Measurements from ENCODE around the gene CDH4.
"Not testable (repeated sequence)": the region's sequence is repeated elsewhere in the genome, so short reads cannot be mapped to it uniquely, and the experiment has no call there.

CDH4 gene

GRCh38 chr20:61268024-61268423, 16.0 kb downstream of the CDH4 start:
- no peak overlapping the region for H3K4me3 ChIP-seq (ENCODE audit: low read length)
- no peak for TF ChIP-seq CTCF (conservative IDR thresholded peaks at IDR 0.05; ENCODE audit: low read depth, low read length)
- no peak for DNase-seq (ENCODE audit: low read depth)

GRCh38 chr20:61271312-61272231, 19.5 kb downstream of the CDH4 start:
- TF ChIP-seq CTCF (conservative IDR thresholded peaks at IDR 0.05; ENCODE audit: low read depth, low read length): no peak
- H3K4me3 ChIP-seq (ENCODE audit: low read length): no peak overlapping the region
- DNase-seq (ENCODE audit: low read depth): no peak

- not testable (repeated sequence) for H3K4me3 ChIP-seq (ENCODE audit: low read length); DNase-seq (ENCODE audit: low read depth)
Observed at GRCh38 chr20:61273024-61273423, 21.0 kb downstream of the CDH4 start.

- H3K4me3 ChIP-seq (ENCODE audit: low read length); DNase-seq (ENCODE audit: low read depth): not testable (repeated sequence)
Observed at GRCh38 chr20:61273666-61274065, 21.6 kb downstream of the CDH4 start.

- no peak for TF ChIP-seq CTCF (conservative IDR thresholded peaks at IDR 0.05; ENCODE audit: low read depth, low read length)
- DNase-seq (ENCODE audit: low read depth): no peak
- H3K4me3 ChIP-seq (ENCODE audit: low read length): no peak overlapping the region
Observed at GRCh38 chr20:61274326-61274725, 22.3 kb downstream of the CDH4 start.

- TF ChIP-seq CTCF (conservative IDR thresholded peaks at IDR 0.05; ENCODE audit: low read depth, low read length): no peak
- no peak overlapping the region for H3K4me3 ChIP-seq (ENCODE audit: low read length)
- DNase-seq (ENCODE audit: low read depth): no peak
Observed at GRCh38 chr20:61278296-61278695, 26.2 kb downstream of the CDH4 start.

- no peak overlapping the region for H3K4me3 ChIP-seq (ENCODE audit: low read length)
- no peak for TF ChIP-seq CTCF (conservative IDR thresholded peaks at IDR 0.05; ENCODE audit: low read depth, low read length)
- DNase-seq (ENCODE audit: low read depth): no peak
Observed at GRCh38 chr20:61279621-61280150, 27.6 kb downstream of the CDH4 start.
